Ectodermal cell (in vitro differentiated cells): Measurements from ENCODE around the gene OR2T27.
"Not testable (repeated sequence)": the region's sequence is repeated elsewhere in the genome, so short reads cannot be mapped to it uniquely, and the experiment has no call there.

Experiments
- H3K27ac ChIP-seq: 2 replicates; pipeline ENCODE4 v1.7.0; 2013; ENCODE audit warnings: mild to moderate bottlenecking, low read depth, low read length; ENCODE audit not compliant: insufficient read depth, poor library complexity, severe bottlenecking
- H3K27me3 ChIP-seq: 2 replicates; pipeline ENCODE4 v1.7.0; 2013; ENCODE audit warnings: mild to moderate bottlenecking, low read length; ENCODE audit not compliant: insufficient read depth, control insufficient read depth, poor library complexity, severe bottlenecking
- H3K36me3 ChIP-seq: one replicate; pipeline ENCODE4 v1.7.0; 2013; ENCODE audit warnings: low read length; ENCODE audit not compliant: control insufficient read depth, insufficient read depth
- H3K4me1 ChIP-seq: one replicate; pipeline ENCODE4 v1.7.0; 2013; ENCODE audit warnings: low read length; ENCODE audit not compliant: control insufficient read depth, insufficient read depth
- H3K4me3 ChIP-seq: 2 replicates; pipeline ENCODE4 v1.7.0; 2013; ENCODE audit warnings: low read depth, low read length, control low read depth; ENCODE audit not compliant: insufficient read depth
- H3K9me3 ChIP-seq: 2 replicates; pipeline ENCODE4 v1.7.0; 2013; ENCODE audit warnings: mild to moderate bottlenecking, low read length, moderate library complexity; ENCODE audit not compliant: control insufficient read depth
- WGBS, 2 experiments: methylation state at CpG; one replicate each; pipeline ENCODE4 v1.1.7; 2013; ENCODE audit warnings: missing lambda C conversion rate in 2 of 2; 5-methylcytosine and 5-hydroxymethylcytosine counted together

OR2T27 gene

GRCh38 chr1:248641583-248641982 is 13.7 kb downstream of the OR2T27 start:
- H3K36me3 ChIP-seq, H3K27me3 ChIP-seq, H3K27ac ChIP-seq, H3K4me3 ChIP-seq, H3K9me3 ChIP-seq, H3K4me1 ChIP-seq: not testable (repeated sequence)
- no CpG with 5 or more reads among the region's 5 CpGs for WGBS, 2 experiments

GRCh38 chr1:248640906-248641305 is 14.4 kb downstream of the OR2T27 start:
- no CpG with 5 or more reads among the region's 3 CpGs for WGBS, 2 experiments
- not testable (repeated sequence) for H3K27ac ChIP-seq, H3K27me3 ChIP-seq, H3K4me1 ChIP-seq, H3K4me3 ChIP-seq, H3K36me3 ChIP-seq, H3K9me3 ChIP-seq

- not testable (repeated sequence) for H3K36me3 ChIP-seq, H3K4me1 ChIP-seq, H3K4me3 ChIP-seq, H3K27me3 ChIP-seq, H3K9me3 ChIP-seq, H3K27ac ChIP-seq
- WGBS, 2 experiments = no CpG with 5 or more reads among the region's 5 CpGs
Measured at GRCh38 chr1:248639652-248640051, 15.7 kb downstream of the OR2T27 start.

GRCh38 chr1:248636612-248637011 is 18.7 kb downstream of the OR2T27 start:
- not testable (repeated sequence) for H3K27me3 ChIP-seq, H3K36me3 ChIP-seq, H3K4me3 ChIP-seq, H3K9me3 ChIP-seq, H3K4me1 ChIP-seq, H3K27ac ChIP-seq
- WGBS, 2 experiments = 50% methylated on average over 2 of the region's 5 CpGs; no CpG with 5 or more reads in 1 of the 2 experiments

GRCh38 chr1:248634991-248635390 is 20.3 kb downstream of the OR2T27 start, which contains the start of gene OR2T11:
Gene OR2T11, minus strand, starts transcription at chr1:248635091. Its CDS starts 7,963 bp downstream, at chr1:248627128.
- WGBS, 2 experiments = no CpG with 5 or more reads among the region's 2 CpGs
- not testable (repeated sequence) for H3K4me3 ChIP-seq

GRCh38 chr1:248631354-248632008 is 23.8 kb downstream of the OR2T27 start:
- WGBS, 2 experiments = 71 to 74% methylated on average over 7 of the region's 7 CpGs
- H3K27ac ChIP-seq = no peak overlapping the region

More at GRCh38 chr1:248634991-248635390, 20.3 kb downstream of the OR2T27 start, which contains the start of gene OR2T11:
- not testable (repeated sequence) for H3K36me3 ChIP-seq, H3K4me1 ChIP-seq, H3K27ac ChIP-seq, H3K27me3 ChIP-seq, H3K9me3 ChIP-seq

GRCh38 chr1:248630551-248630950 is 24.8 kb downstream of the OR2T27 start:
- Histone ChIP-seq H3K9me3 (peaks cover 11% of the 10 kb centered on the region), H3K27ac (no peak overlapping the region), H3K4me3 (no peak overlapping the region), H3K27me3 (no peaks in the 10 kb centered on the region), H3K4me1 (no peaks in the 10 kb centered on the region), H3K36me3 (no peaks in the 10 kb centered on the region)
- WGBS, 2 experiments = 57 to 59% methylated on average over 2 of the region's 2 CpGs

More at GRCh38 chr1:248631354-248632008, 23.8 kb downstream of the OR2T27 start:
- Histone ChIP-seq H3K4me3 (no peak overlapping the region), H3K9me3 (peaks cover 11% of the 10 kb centered on the region), H3K36me3 (no peaks in the 10 kb centered on the region), H3K27me3 (no peaks in the 10 kb centered on the region), H3K4me1 (no peaks in the 10 kb centered on the region)

- H3K4me3 ChIP-seq = no peak overlapping the region
- no peak overlapping the region for H3K27ac ChIP-seq
- 73 to 75% methylated on average over 8 to 9 of the region's 9 CpGs for WGBS, 2 experiments
- no peaks in the 10 kb centered on the region for H3K4me1 ChIP-seq
- no peaks in the 10 kb centered on the region for H3K27me3 ChIP-seq
- peaks cover 16% of the 10 kb centered on the region for H3K9me3 ChIP-seq
- H3K36me3 ChIP-seq = no peaks in the 10 kb centered on the region
Measured at GRCh38 chr1:248627971-248628844, 27.1 kb downstream of the OR2T27 start.

GRCh38 chr1:248625971-248626370 is 29.4 kb downstream of the OR2T27 start:
- Histone ChIP-seq H3K4me1 (no peaks in the 10 kb centered on the region), H3K9me3 (peaks cover 12% of the 10 kb centered on the region), H3K36me3 (no peaks in the 10 kb centered on the region), H3K4me3 (no peak overlapping the region), H3K27me3 (no peaks in the 10 kb centered on the region), H3K27ac (no peak overlapping the region)
- WGBS, 2 experiments = 71 to 73% methylated on average over 5 of the region's 5 CpGs

- H3K4me3 ChIP-seq = no peak overlapping the region
- no peak overlapping the region for H3K27ac ChIP-seq
- no peaks in the 10 kb centered on the region for H3K27me3 ChIP-seq
- no peaks in the 10 kb centered on the region for H3K4me1 ChIP-seq
- H3K36me3 ChIP-seq = no peaks in the 10 kb centered on the region
- peaks cover 12% of the 10 kb centered on the region for H3K9me3 ChIP-seq
- WGBS, 2 experiments = 46 to 52% methylated on average over 4 of the region's 4 CpGs
Measured at GRCh38 chr1:248625166-248625565, 30.2 kb downstream of the OR2T27 start.
